GM19023 (cell line): ENCODE results near the gene TMA16.
"Not testable (repeated sequence)": the region's sequence is repeated elsewhere in the genome, so short reads cannot be mapped to it uniquely, and the experiment has no call there.

Experiments used
- ATAC-seq: cut with Tn5 transposase; IDR thresholded peaks from one replicate; pipeline ENCODE4 v1.9.1; 2021; ENCODE audit warnings: mild to moderate bottlenecking, moderate library complexity; ENCODE audit not compliant: unreplicated experiment

TMA16 gene

DNA sequence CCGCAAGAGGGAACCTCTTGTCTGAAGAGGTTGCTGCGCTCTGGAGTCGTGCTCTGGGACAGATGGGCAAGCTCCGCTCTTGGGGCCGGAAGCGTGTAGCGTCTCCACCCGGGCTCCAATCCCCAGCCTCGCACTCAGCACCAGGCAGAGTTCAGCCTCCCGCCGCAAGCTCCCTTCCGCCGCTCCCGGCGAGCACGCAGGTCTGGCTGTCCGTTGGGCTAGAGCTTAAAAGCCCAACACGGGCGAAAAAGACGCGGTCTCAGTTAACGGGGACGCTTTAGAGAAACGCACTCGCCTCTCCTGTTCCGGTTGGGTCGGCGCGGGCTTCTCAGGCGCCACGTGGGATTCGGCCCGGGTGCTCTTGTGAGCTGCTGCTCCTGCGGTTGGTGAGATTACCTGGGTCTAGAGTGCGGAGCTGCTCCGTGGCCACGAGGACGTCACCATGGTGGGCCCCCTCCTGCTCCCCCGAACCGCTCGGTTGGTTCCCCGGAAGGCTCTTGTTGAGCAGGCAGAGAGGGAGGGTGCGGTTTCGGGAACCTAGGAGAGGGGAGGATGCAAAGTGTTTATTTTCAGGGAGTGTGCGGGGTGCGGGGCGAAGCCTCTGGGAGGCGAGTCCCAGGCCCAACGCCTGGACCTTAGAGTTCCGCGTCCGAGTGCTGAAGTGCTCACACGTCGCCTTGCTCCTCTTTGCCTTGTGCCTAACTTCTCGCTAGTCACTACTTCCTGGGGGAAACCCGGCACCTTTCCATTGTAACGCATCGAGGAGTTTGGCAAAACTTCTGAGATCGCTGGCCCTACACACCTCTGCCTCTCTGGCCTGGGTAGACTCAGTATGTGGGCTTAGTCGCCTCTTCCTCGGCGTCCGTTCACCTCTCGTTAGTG lies at the start of gene TMA16:
Gene TMA16, plus strand, starts transcription at position 331 of the 882 bp plus-strand sequence. Its CDS starts 112 bp downstream, at position 443.
- peak; percentile 87 for ATAC-seq

DNA sequence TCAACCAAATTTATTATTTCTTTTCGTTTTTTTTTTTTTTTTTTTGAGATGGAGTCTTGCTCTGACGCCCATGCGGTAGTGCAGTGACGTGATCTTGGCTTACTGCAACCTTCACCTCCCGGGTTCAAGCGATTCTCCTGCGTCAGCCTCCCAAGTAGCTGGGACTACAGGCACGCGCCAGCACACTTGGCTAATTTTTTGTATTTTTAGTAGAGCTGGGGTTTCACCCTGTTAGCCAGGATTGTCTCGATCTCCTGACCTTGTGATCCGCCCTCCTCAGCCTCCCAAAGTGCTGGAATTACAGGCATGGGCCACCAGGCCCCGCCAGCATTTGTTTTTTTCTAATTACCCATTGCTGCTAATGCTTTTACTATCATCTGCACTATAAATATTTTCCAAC lies 47.5 kb upstream of the TMA16 start:
- ATAC-seq = not testable (repeated sequence)

GRCh38 chr4:163447481-163447880 lies 47.0 kb upstream of the TMA16 start:
- no peak for ATAC-seq

DNA sequence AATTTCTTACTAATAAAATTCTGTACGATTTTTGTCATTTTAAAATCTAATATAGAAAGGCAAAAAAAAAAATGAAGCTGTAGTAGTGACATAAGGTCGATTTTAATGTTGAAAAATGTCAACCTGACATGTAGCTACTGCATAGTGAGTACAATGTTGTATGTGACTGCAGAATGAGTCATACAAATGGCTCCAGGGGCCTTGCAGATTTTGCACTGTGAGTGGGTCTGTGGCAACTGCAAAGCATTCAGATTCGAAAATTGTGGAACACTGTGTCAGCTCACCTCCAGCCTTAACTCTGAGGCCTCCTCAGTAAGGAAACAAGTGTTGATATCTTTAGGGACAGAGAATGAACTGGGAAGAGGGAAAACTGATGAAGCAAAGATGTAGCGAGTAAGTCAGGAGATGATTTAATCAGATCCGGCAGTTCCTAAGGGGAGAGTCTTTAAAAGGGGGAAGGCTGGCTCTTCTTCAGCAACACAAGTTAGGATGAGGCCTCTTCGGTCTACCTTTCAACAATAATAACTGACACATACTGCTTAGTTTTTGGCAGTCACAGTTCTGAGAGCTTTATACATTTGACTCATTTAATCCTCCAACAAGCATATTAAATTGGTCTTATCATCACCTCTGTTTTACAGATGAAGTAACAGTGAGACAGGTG lies 45.8 kb upstream of the TMA16 start:
- ATAC-seq = no peak

- ATAC-seq = no peak
Measured at GRCh38 chr4:163462556-163462955, 31.9 kb upstream of the TMA16 start.

GRCh38 chr4:163467082-163467770 lies 27.3 kb upstream of the TMA16 start:
- no peak for ATAC-seq

DNA sequence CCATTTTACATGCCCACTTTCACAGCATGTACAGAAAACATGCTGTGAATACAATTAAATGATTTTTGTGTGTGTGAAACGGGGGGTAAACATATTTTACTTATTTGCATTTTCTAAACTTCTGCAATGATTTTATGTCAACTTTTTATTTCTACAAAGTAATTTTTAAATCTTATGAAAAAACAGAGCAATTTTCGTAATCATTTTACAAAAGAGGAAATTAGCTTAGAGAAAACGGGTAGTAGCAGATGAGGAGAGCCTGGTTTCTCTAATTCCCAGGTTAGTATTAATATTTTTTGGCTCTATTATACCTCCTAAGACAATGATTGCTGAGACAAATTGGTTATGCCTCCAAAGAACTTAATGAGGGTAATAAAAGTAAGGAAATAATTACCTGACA lies 24.1 kb upstream of the TMA16 start:
- ATAC-seq = no peak

GRCh38 chr4:163473130-163473529 lies 21.4 kb upstream of the TMA16 start:
- ATAC-seq = no peak

DNA sequence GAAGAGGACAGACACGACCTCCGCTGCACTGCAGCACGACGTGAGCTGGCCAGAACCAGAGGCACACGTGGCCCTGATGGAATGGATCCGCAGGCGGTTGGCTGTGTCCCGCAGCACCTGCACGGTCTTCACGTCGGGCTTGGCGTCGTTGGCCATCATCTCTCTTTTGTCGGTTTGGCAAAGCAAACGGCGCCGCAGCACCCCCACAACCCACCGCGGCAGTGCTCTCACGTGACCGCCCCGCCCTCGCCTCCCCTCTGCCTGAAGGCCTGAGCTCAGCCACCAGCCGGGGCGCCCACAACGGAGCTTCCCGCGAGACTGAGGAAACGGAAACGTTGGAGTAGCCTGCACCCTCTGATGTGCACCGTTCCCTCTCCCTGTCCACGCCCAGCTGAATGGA lies 20.9 kb upstream of the TMA16 start, which contains the start of gene TKTL2:
Gene TKTL2, minus strand, starts transcription at position 179 of the 400 bp plus-strand sequence. Its CDS starts 20 bp downstream, at position 159.
- ATAC-seq = no peak

- ATAC-seq = no peak
Measured at GRCh38 chr4:163474027-163474426, 20.5 kb upstream of the TMA16 start.

- no peak for ATAC-seq
Measured at GRCh38 chr4:163476761-163477438, 17.6 kb upstream of the TMA16 start.

DNA sequence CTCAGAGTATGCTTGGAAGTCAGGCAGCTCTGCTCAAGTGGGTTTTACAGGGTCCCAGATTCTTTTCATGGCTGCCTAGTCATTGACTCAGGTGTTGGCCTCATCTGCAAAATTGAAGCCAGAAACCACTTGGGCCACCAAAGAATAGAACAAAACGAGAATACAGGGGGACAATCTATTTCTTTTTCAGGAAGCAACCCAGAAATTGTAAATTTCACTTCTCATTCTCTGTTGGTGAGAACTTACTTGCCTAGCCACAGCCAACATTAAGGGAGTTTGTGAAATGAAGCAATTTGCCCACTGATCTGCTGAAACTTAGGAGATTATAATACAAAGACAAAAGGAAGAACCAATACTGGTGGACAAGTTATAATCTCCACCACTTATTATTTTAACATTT lies 12.3 kb upstream of the TMA16 start:
- ATAC-seq = no peak

- peak; percentile 41 for ATAC-seq
Measured at GRCh38 chr4:163484906-163485305, 9.6 kb upstream of the TMA16 start.

GRCh38 chr4:163485589-163485988 lies 8.9 kb upstream of the TMA16 start:
- ATAC-seq = no peak

- no peak for ATAC-seq
Measured at GRCh38 chr4:163486321-163486720, 8.2 kb upstream of the TMA16 start.

GRCh38 chr4:163489929-163490328 lies 4.6 kb upstream of the TMA16 start:
- no peak for ATAC-seq

DNA sequence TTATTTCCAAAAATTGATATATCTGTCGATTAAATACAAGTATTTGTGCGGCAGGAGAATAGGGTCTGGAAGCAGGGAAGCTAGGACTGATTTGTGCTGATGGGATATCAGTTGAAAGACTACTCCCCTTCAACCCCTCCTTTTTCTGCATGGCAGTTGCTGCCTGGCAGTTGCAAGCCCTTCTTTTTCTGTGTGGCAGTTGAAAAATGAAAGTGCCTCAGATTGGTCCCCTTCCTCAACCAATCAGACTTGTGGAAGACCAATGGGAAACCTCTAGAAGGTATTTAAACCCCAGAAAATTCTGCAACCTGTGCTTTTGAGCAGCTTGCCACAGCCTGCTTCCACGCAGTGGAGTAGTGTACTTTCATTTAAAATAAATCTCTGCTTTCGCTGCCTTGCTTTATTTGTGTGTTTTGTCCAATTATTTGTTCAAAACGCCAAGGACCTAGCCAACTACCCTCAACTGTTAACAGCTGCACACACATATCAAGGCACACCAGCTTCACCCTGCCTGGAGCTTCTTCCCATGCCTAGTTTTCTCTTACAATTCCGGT lies 1.5 kb upstream of the TMA16 start:
- ATAC-seq = no peak

DNA sequence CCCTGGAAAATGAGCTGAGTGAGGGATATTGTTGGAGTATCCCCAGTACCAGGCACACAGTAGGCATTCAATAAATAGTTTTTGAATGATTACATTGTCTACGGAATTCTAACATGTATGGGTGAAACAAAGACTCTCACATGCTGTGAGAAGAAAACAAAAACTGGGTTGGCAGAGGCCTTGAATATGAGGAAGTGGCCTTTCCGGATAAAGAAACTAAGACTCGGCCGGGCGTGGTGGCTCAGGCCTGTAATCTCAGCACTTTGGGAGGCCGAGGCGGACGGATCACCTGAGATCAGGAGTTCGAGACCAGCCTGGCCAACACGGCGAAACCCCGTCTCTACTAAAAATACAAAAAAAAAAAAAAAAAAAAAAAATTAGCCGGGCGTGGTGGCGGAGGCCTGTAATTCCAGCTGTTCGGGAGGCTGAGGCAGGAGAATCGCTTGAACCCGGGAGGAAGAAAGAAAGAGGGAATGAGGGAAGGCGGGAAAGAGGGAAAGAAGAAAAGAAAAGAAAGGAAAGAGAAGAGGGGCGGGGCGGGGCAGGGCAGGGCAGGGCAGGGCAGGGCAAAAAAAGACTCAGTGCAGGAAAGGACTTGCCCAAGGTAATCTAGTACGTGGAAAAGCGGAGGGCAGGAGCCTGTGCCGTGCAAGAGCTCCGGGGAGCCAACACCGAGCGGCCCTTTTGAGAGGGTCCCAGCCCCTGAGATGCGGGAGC lies 689 bp upstream of the TMA16 start:
- peak; percentile 24 for ATAC-seq

DNA sequence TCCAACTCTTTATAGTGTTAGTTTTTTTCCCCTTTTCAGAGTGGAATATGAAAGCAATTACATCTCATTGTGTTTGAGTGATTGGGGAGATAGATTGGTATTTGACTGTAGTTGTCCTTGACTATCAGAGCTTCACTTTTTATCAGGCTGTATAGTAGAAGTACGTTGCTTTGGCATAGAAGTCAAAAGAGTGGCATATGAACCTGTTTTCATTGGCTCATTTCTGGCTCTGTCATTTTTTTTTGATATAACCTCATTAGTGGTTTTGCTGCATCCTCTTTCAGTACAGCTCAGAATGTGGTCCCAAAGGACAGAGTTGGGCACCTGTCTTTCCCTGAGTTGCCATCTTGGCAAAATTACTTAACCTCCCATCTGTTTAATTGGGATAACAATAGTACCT lies 1.4 kb downstream of the TMA16 start:
- ATAC-seq = no peak

DNA sequence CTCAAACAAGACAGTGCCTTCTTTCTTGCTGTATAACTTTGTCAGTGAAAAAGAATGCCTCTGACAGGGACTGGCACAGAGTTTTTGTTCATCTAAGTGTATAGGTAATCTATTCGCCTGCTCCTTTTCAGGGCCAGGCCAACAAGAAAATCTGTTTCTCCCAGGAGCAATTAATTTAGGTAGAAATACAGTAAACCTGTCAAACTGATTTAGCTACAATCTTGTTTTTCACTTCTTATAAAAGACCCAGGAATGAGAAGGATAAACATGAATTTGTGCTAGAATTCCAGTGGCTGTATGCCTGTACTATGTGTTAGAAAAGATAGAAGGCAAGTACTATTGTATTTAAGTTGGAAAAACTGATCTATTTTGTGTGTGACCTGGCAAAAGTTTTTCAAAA lies 6.1 kb downstream of the TMA16 start:
- ATAC-seq = no peak
